ENCODE measurements around the gene CISTR.
"Not testable (repeated sequence)": the region's sequence is repeated elsewhere in the genome, so short reads cannot be mapped to it uniquely, and the experiment has no call there.

The CISTR gene

GRCh38 chr12:53781228-53781801 lies 29.5 kb upstream of the CISTR start:
- H3K9ac ChIP-seq (ENCODE audit: low read length in 2 of 2), result no peak overlapping the region
- no peaks in the 10 kb centered on the region for H3K9me3 ChIP-seq (ENCODE audit: control insufficient read depth in 2 of 2, low read length in 2 of 2)
- peaks cover 14 to 18% of the 10 kb centered on the region in 2 donors for H3K27me3 ChIP-seq (ENCODE audit: control insufficient read depth in 1 of 2, insufficient read depth in 2 of 2, low read length in 2 of 2)
- no peaks in the 10 kb centered on the region for H3K4me1 ChIP-seq (ENCODE audit: control insufficient read depth, insufficient read depth, low read length)
- no peak overlapping the region for H3K4me3 ChIP-seq (ENCODE audit: low read length in 2 of 2)
- H3K36me3 ChIP-seq (ENCODE audit: control insufficient read depth in 2 of 2, insufficient read depth in 2 of 2, low read length in 2 of 2), result no peaks in the 10 kb centered on the region
- H3K27ac ChIP-seq (ENCODE audit: low read length), result no peak overlapping the region

GRCh38 chr12:53780323-53780722 lies 28.5 kb upstream of the CISTR start:
- H3K36me3 ChIP-seq (ENCODE audit: control insufficient read depth in 2 of 2, insufficient read depth in 2 of 2, low read length in 2 of 2), result no peaks in the 10 kb centered on the region
- H3K27me3 ChIP-seq (ENCODE audit: control insufficient read depth in 1 of 2, insufficient read depth in 2 of 2, low read length in 2 of 2), result peaks cover 13 to 20% of the 10 kb centered on the region in 2 donors
- H3K27ac ChIP-seq (ENCODE audit: low read length), result no peak overlapping the region
- no peaks in the 10 kb centered on the region for H3K9me3 ChIP-seq (ENCODE audit: control insufficient read depth in 2 of 2, low read length in 2 of 2)
- H3K4me1 ChIP-seq (ENCODE audit: control insufficient read depth, insufficient read depth, low read length), result no peaks in the 10 kb centered on the region
- H3K9ac ChIP-seq (ENCODE audit: low read length in 2 of 2), result no peak overlapping the region
- no peak overlapping the region for H3K4me3 ChIP-seq (ENCODE audit: low read length in 2 of 2)

GRCh38 chr12:53779679-53780078 lies 27.9 kb upstream of the CISTR start:
- not testable (repeated sequence) for H3K4me1 ChIP-seq (ENCODE audit: control insufficient read depth, insufficient read depth, low read length); H3K9ac ChIP-seq (ENCODE audit: low read length in 2 of 2); H3K27ac ChIP-seq (ENCODE audit: low read length); H3K9me3 ChIP-seq (ENCODE audit: control insufficient read depth in 2 of 2, low read length in 2 of 2); H3K36me3 ChIP-seq (ENCODE audit: control insufficient read depth in 2 of 2, insufficient read depth in 2 of 2, low read length in 2 of 2); H3K4me3 ChIP-seq (ENCODE audit: low read length in 2 of 2)
- peaks cover 7 to 20% of the 10 kb centered on the region in 2 donors for H3K27me3 ChIP-seq (ENCODE audit: control insufficient read depth in 1 of 2, insufficient read depth in 2 of 2, low read length in 2 of 2)

GRCh38 chr12:53777936-53778644 lies 26.3 kb upstream of the CISTR start:
- peaks cover 3 to 16% of the 10 kb centered on the region in 2 donors for H3K27me3 ChIP-seq (ENCODE audit: control insufficient read depth in 1 of 2, insufficient read depth in 2 of 2, low read length in 2 of 2)
- H3K9me3 ChIP-seq (ENCODE audit: control insufficient read depth in 2 of 2, low read length in 2 of 2), result no peaks in the 10 kb centered on the region

GRCh38 chr12:53777412-53777811 lies 25.6 kb upstream of the CISTR start:
- no peaks in the 10 kb centered on the region for H3K4me1 ChIP-seq (ENCODE audit: control insufficient read depth, insufficient read depth, low read length)
- H3K9ac ChIP-seq (ENCODE audit: low read length in 2 of 2), result no peak overlapping the region
- H3K36me3 ChIP-seq (ENCODE audit: control insufficient read depth in 2 of 2, insufficient read depth in 2 of 2, low read length in 2 of 2), result no peaks in the 10 kb centered on the region
- H3K27me3 ChIP-seq (ENCODE audit: control insufficient read depth in 1 of 2, insufficient read depth in 2 of 2, low read length in 2 of 2), result peaks cover 0 to 10% of the 10 kb centered on the region in 2 donors
- H3K27ac ChIP-seq (ENCODE audit: low read length), result no peak overlapping the region
- no peaks in the 10 kb centered on the region for H3K9me3 ChIP-seq (ENCODE audit: control insufficient read depth in 2 of 2, low read length in 2 of 2)
- H3K4me3 ChIP-seq (ENCODE audit: low read length in 2 of 2), result no peak overlapping the region

More at GRCh38 chr12:53777936-53778644, 26.3 kb upstream of the CISTR start:
- no peaks in the 10 kb centered on the region for H3K36me3 ChIP-seq (ENCODE audit: control insufficient read depth in 2 of 2, insufficient read depth in 2 of 2, low read length in 2 of 2)
- H3K4me1 ChIP-seq (ENCODE audit: control insufficient read depth, insufficient read depth, low read length), result no peaks in the 10 kb centered on the region
- H3K4me3 ChIP-seq (ENCODE audit: low read length in 2 of 2), result no peak overlapping the region
- no peak overlapping the region for H3K27ac ChIP-seq (ENCODE audit: low read length)
- no peak overlapping the region for H3K9ac ChIP-seq (ENCODE audit: low read length in 2 of 2)

GRCh38 chr12:53776872-53777271 lies 25.1 kb upstream of the CISTR start:
- Histone ChIP-seq H3K4me1 (ENCODE audit: control insufficient read depth, insufficient read depth, low read length) (no peaks in the 10 kb centered on the region), H3K4me3 (ENCODE audit: low read length in 2 of 2) (no peak overlapping the region), H3K27me3 (ENCODE audit: control insufficient read depth in 1 of 2, insufficient read depth in 2 of 2, low read length in 2 of 2) (peaks cover 0 to 9% of the 10 kb centered on the region in 2 donors), H3K9me3 (ENCODE audit: control insufficient read depth in 2 of 2, low read length in 2 of 2) (no peaks in the 10 kb centered on the region), H3K36me3 (ENCODE audit: control insufficient read depth in 2 of 2, insufficient read depth in 2 of 2, low read length in 2 of 2) (no peaks in the 10 kb centered on the region), H3K9ac (ENCODE audit: low read length in 2 of 2) (no peak overlapping the region), H3K27ac (ENCODE audit: low read length) (no peak overlapping the region)

- H3K4me1 ChIP-seq (ENCODE audit: control insufficient read depth, insufficient read depth, low read length), result no peaks in the 10 kb centered on the region
- H3K36me3 ChIP-seq (ENCODE audit: control insufficient read depth in 2 of 2, insufficient read depth in 2 of 2, low read length in 2 of 2), result no peaks in the 10 kb centered on the region
- H3K9me3 ChIP-seq (ENCODE audit: control insufficient read depth in 2 of 2, low read length in 2 of 2), result no peaks in the 10 kb centered on the region
- H3K27me3 ChIP-seq (ENCODE audit: control insufficient read depth in 1 of 2, insufficient read depth in 2 of 2, low read length in 2 of 2), result peaks cover 0 to 6% of the 10 kb centered on the region in 2 donors
- no peak overlapping the region for H3K4me3 ChIP-seq (ENCODE audit: low read length in 2 of 2)
- H3K27ac ChIP-seq (ENCODE audit: low read length), result no peak overlapping the region
- H3K9ac ChIP-seq (ENCODE audit: low read length in 2 of 2), result no peak overlapping the region
These were observed 23.8 kb upstream of the CISTR start for GRCh38 chr12:53775478-53776145.

- H3K9ac ChIP-seq (ENCODE audit: low read length in 2 of 2), result no peak overlapping the region
- H3K27me3 ChIP-seq (ENCODE audit: control insufficient read depth in 1 of 2, insufficient read depth in 2 of 2, low read length in 2 of 2), result peaks cover 5 to 10% of the 10 kb centered on the region in 2 donors
- H3K4me3 ChIP-seq (ENCODE audit: low read length in 2 of 2), result no peak overlapping the region
- no peaks in the 10 kb centered on the region for H3K9me3 ChIP-seq (ENCODE audit: control insufficient read depth in 2 of 2, low read length in 2 of 2)
- H3K27ac ChIP-seq (ENCODE audit: low read length), result no peak overlapping the region
- H3K36me3 ChIP-seq (ENCODE audit: control insufficient read depth in 2 of 2, insufficient read depth in 2 of 2, low read length in 2 of 2), result no peaks in the 10 kb centered on the region
- H3K4me1 ChIP-seq (ENCODE audit: control insufficient read depth, insufficient read depth, low read length), result no peaks in the 10 kb centered on the region
These were observed 18.5 kb upstream of the CISTR start for GRCh38 chr12:53770281-53770680.

GRCh38 chr12:53768976-53769375 lies 17.2 kb upstream of the CISTR start:
- Histone ChIP-seq H3K27ac (ENCODE audit: low read length) (no peak overlapping the region), H3K27me3 (ENCODE audit: control insufficient read depth in 1 of 2, insufficient read depth in 2 of 2, low read length in 2 of 2) (peaks cover 5 to 14% of the 10 kb centered on the region in 2 donors), H3K4me1 (ENCODE audit: control insufficient read depth, insufficient read depth, low read length) (no peaks in the 10 kb centered on the region), H3K9me3 (ENCODE audit: control insufficient read depth in 2 of 2, low read length in 2 of 2) (no peaks in the 10 kb centered on the region), H3K9ac (ENCODE audit: low read length in 2 of 2) (no peak overlapping the region), H3K4me3 (ENCODE audit: low read length in 2 of 2) (no peak overlapping the region), H3K36me3 (ENCODE audit: control insufficient read depth in 2 of 2, insufficient read depth in 2 of 2, low read length in 2 of 2) (no peaks in the 10 kb centered on the region)

- no peak overlapping the region for H3K9ac ChIP-seq (ENCODE audit: low read length in 2 of 2)
- H3K9me3 ChIP-seq (ENCODE audit: control insufficient read depth in 2 of 2, low read length in 2 of 2), result no peaks in the 10 kb centered on the region
- H3K4me3 ChIP-seq (ENCODE audit: low read length in 2 of 2), result no peak overlapping the region
- H3K4me1 ChIP-seq (ENCODE audit: control insufficient read depth, insufficient read depth, low read length), result no peaks in the 10 kb centered on the region
- no peak overlapping the region for H3K27ac ChIP-seq (ENCODE audit: low read length)
- peaks cover 10 to 16% of the 10 kb centered on the region in 2 donors for H3K27me3 ChIP-seq (ENCODE audit: control insufficient read depth in 1 of 2, insufficient read depth in 2 of 2, low read length in 2 of 2)
- no peaks in the 10 kb centered on the region for H3K36me3 ChIP-seq (ENCODE audit: control insufficient read depth in 2 of 2, insufficient read depth in 2 of 2, low read length in 2 of 2)
These were observed 15.1 kb upstream of the CISTR start for GRCh38 chr12:53766881-53767280.

GRCh38 chr12:53765891-53766290 lies 14.1 kb upstream of the CISTR start:
- H3K4me1 ChIP-seq (ENCODE audit: control insufficient read depth, insufficient read depth, low read length), result no peaks in the 10 kb centered on the region
- H3K27me3 ChIP-seq (ENCODE audit: control insufficient read depth in 1 of 2, insufficient read depth in 2 of 2, low read length in 2 of 2), result peaks cover 14 to 19% of the 10 kb centered on the region in 2 donors
- no peak overlapping the region for H3K27ac ChIP-seq (ENCODE audit: low read length)
- no peaks in the 10 kb centered on the region for H3K36me3 ChIP-seq (ENCODE audit: control insufficient read depth in 2 of 2, insufficient read depth in 2 of 2, low read length in 2 of 2)
- no peak overlapping the region for H3K4me3 ChIP-seq (ENCODE audit: low read length in 2 of 2)
- H3K9me3 ChIP-seq (ENCODE audit: control insufficient read depth in 2 of 2, low read length in 2 of 2), result no peaks in the 10 kb centered on the region
- H3K9ac ChIP-seq (ENCODE audit: low read length in 2 of 2), result no peak overlapping the region

All from stomach smooth muscle (tissue), 2 donors.